Measurements from ENCODE around the gene OXER1. TPM values are rescaled to one million over a fixed set of nuclear protein-coding genes. Genes with fewer than 3 reads are reported as not detected.
A peak's percentile ranks its signal among the peaks of the same experiment; 100 is the strongest.

The OXER1 gene
- total and polyA plus RNA-seq, 2 of the 13 experiments (the other 11 are each of a cell fraction or from before 2014, with no cell fraction given): 8.0 to 9.0 TPM

GRCh38 chr2:42800461-42800962, 36.6 kb upstream of the OXER1 start:
- Histone ChIP-seq H3K27me3 (ENCODE audit: control insufficient read depth in 1 of 2, insufficient read depth in 2 of 2, low read length in 2 of 2) (no peaks in the 10 kb centered on the region; a peak in 1 of 5 replicates), H3K9ac (ENCODE audit: insufficient read depth, low read depth, low read length) (no peak overlapping the region), H3K4me2 (ENCODE audit: low read depth, low read length) (no peak overlapping the region), H3K79me2 (ENCODE audit: insufficient read depth, low read length) (peaks cover 7% of the 10 kb centered on the region), H2AFZ (ENCODE audit: low read length) (no peak overlapping the region), H4K20me1 (ENCODE audit: insufficient read depth, low read length) (no peaks in the 10 kb centered on the region), H3K9me3 (ENCODE audit: low read length) (no peaks in the 10 kb centered on the region), H3K36me3 (replicated peaks in 1 of 2; ENCODE audit: control insufficient read depth in 1 of 2, insufficient read depth in 2 of 2, low read length in 2 of 2) (peaks cover 3% of the 10 kb centered on the region in 2 experiments; a peak in 1 of 5 replicates), H3K27ac (ENCODE audit: extremely low read length, insufficient read depth, low read length) (no peak overlapping the region), H3K4me3 (replicated peaks in 1 of 3; ENCODE audit: insufficient read depth in 1 of 3, low read depth in 2 of 3, low read length in 3 of 3) (no peak overlapping the region), H3K4me1 (ENCODE audit: insufficient read depth, low read length) (peaks cover 28% of the 10 kb centered on the region)
- ChIA-PET CTCF (ENCODE audit: low intra/inter-chr PET ratio, low total read pairs) (no interaction called here), POLR2A (interaction anchor here (2.1 to 2.9 kb wide), 3 partner anchors 9 to 13 kb away, joined by 14 to 40 read pairs (median 27); partner anchors contain the start of gene HAAO)
- peak; percentile 7; the same call in 2 of the 3 replicates for ATAC-seq
- DNase-seq (ENCODE audit: low spot score): no peak
- 89% methylated on average over 4 of the region's 4 CpGs for WGBS (ENCODE audit: low lambda C conversion rate)
- intact Hi-C loops (cut with micrococcal nuclease; ENCODE audit: unreplicated experiment): no loop called here
- FAIRE-seq: no peak
- in situ Hi-C loops (cut with HindIII; ENCODE audit: extremely low pct_ligation_motif_present, low pct_unique_long_range_greater_than_20kb): no loop called here
- TF ChIP-seq TEAD2 (CRISPR knock-in tag; IDR thresholded peaks at IDR 0.05): no peak
- TF ChIP-seq ZFP36L1 (CRISPR knock-in tag; IDR thresholded peaks at IDR 0.05): no peak
- TF ChIP-seq NONO (IDR thresholded peaks at IDR 0.05): no peak
- TF ChIP-seq NONO (CRISPR knock-in tag; conservative IDR thresholded peaks at IDR 0.05): 0 out of 2 replicates have a peak, but pooled peaks have one; percentile 1
- no peak for TF ChIP-seq HNRNPL (IDR thresholded peaks at IDR 0.05; ENCODE audit: low read depth, low read length)
- 0 out of 2 replicates have a peak, but pooled peaks have one; percentile 75 for TF ChIP-seq ZNF460 (CRISPR knock-in tag; IDR thresholded peaks at IDR 0.05; ENCODE audit: borderline replicate concordance)
- peak; percentile 5 to 30; a peak in 3 of 4 replicates for TF ChIP-seq POLR2A (IDR thresholded peaks at IDR 0.05; ENCODE audit: insufficient read depth in 1 of 2, low read depth in 2 of 2, low read length in 2 of 2)
- TF ChIP-seq ZSCAN31 (CRISPR knock-in tag; IDR thresholded peaks at IDR 0.05; ENCODE audit: low read depth): 0 out of 2 replicates have a peak, but pooled peaks have one; percentile 10
- TF ChIP-seq, protein P1, sequence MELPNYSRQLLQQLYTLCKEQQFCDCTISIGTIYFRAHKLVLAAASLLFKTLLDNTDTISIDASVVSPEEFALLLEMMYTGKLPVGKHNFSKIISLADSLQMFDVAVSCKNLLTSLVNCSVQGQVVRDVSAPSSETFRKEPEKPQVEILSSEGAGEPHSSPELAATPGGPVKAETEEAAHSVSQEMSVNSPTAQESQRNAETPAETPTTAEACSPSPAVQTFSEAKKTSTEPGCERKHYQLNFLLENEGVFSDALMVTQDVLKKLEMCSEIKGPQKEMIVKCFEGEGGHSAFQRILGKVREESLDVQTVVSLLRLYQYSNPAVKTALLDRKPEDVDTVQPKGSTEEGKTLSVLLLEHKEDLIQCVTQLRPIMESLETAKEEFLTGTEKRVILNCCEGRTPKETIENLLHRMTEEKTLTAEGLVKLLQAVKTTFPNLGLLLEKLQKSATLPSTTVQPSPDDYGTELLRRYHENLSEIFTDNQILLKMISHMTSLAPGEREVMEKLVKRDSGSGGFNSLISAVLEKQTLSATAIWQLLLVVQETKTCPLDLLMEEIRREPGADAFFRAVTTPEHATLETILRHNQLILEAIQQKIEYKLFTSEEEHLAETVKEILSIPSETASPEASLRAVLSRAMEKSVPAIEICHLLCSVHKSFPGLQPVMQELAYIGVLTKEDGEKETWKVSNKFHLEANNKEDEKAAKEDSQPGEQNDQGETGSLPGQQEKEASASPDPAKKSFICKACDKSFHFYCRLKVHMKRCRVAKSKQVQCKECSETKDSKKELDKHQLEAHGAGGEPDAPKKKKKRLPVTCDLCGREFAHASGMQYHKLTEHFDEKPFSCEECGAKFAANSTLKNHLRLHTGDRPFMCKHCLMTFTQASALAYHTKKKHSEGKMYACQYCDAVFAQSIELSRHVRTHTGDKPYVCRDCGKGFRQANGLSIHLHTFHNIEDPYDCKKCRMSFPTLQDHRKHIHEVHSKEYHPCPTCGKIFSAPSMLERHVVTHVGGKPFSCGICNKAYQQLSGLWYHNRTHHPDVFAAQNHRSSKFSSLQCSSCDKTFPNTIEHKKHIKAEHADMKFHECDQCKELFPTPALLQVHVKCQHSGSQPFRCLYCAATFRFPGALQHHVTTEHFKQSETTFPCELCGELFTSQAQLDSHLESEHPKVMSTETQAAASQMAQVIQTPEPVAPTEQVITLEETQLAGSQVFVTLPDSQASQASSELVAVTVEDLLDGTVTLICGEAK (IDR thresholded peaks at IDR 0.05): no peak
- TF ChIP-seq, protein P1 (CRISPR knock-in tag; IDR thresholded peaks at IDR 0.05): no peak
- TF ChIP-seq REL (CRISPR knock-in tag; conservative IDR thresholded peaks at IDR 0.05): no peak
- BruUV-seq (replicated peaks): no TSS peak
